NCI-H2081 treated with DMSO at 0.1 percent for 48 hours (cell line): ENCODE measurements around the gene ARAP3.

ENCODE experiments used
- DNase-seq: peaks from one replicate; lab custom pipeline; 2025; lab: John Stamatoyannopoulos, UW

ARAP3 gene

GRCh38 chr5:141672071-141672840 lies 9.8 kb downstream of the ARAP3 start:
- DNase-seq, result no peak

GRCh38 chr5:141669520-141669919 lies 12.5 kb downstream of the ARAP3 start:
- no peak for DNase-seq

- no peak for DNase-seq
These were observed 13.3 kb downstream of the ARAP3 start for GRCh38 chr5:141668601-141669265.

GRCh38 chr5:141665995-141666940 lies 15.8 kb downstream of the ARAP3 start:
- DNase-seq, result no peak

DNA sequence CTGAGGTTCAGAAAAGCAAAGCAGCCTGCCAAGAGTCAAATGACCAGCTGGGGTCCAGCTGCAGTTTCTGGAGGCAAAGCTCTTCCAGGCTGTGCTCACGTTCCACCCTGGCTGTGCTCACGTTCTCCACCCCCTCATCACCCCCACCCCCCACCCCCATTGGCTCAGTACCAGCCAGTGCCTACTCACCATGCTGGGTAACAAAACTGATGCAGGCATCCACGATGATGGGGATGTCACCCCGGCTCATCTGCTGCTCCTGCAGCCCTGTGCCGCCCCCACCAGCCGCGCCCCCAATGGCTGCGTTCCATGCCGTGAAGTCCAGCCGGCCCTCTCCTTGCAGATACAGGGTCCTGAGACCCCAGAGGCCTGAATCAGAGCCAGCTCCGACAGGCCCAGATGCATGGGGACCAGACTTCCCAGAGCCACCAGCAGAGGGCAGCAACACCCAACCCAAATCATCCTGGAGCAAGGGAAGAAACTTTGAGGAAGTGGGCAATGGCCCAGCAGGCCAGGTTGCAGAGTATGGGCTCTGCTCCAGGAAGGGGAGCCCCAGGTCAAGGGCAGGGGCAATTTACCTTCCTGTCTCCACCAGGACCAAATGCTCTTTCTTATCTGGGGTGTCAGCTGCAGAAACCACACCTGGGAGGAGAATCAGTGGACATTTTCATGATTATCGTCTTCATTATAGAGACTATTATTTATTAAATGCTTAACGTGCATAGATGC lies 17.1 kb downstream of the ARAP3 start:
- DNase-seq, result no peak

DNA sequence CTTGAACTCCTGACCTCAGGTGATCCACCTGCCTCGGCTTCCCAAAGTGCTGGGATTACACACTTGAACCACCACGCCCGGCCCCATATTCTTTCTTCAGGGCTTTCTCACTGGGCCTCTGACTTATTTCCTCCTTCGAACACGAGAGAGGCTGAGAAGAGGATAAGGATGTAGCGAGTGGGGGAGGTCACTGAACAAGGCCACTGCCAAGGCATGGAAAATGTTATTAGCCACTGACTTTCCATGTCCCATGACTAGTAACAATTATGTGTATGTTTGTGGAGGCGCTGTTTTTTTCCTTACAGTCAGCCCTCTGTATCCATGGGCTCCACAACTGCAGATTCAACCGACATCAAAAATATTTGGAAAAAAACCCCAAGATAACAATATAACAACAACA lies 18.5 kb downstream of the ARAP3 start:
- no peak for DNase-seq

DNA sequence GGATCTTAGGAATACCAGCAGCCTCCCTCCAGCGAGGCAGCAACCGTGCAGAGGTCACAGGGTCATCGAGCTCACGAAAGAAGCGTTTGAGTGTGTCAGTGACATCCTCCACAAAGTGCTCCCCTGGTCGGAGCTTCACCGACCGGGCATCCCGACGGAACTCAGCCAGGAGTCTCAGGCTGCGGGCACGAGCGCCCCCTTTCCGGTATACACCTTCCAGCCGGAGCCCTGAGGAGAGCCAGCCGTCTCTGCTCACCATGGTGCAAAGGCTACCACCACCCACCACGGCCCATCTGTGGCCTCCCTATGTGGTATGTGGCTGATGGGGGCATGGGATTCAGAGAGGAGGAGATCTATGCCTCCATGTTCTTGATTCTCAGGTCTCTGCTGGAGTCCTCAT lies 20.0 kb downstream of the ARAP3 start:
- DNase-seq, result no peak

- no peak for DNase-seq
These were observed 24.0 kb downstream of the ARAP3 start for GRCh38 chr5:141657937-141658545.

DNA sequence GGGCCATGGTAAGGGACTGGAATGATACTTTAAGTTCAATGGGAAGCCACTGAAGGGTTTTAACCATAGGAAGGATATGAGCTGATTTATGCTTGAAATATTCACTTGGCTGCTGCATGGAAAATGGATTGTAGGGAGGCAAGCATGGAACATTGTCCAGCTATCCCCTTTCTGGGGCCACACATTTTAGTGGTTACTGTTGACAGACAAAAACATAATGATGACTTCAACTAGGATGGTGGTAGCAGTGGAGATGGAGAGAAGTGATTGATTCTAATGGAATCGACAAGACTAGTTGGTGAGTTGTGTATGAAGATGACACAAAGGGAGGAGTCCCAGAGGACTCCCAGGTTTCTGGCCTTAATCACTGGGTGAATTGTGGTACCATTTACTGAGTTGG lies 24.6 kb downstream of the ARAP3 start:
- DNase-seq, result no peak

GRCh38 chr5:141656396-141656795 lies 25.6 kb downstream of the ARAP3 start:
- DNase-seq, result no peak

- DNase-seq, result no peak
These were observed 27.0 kb downstream of the ARAP3 start for GRCh38 chr5:141655020-141655419.

DNA sequence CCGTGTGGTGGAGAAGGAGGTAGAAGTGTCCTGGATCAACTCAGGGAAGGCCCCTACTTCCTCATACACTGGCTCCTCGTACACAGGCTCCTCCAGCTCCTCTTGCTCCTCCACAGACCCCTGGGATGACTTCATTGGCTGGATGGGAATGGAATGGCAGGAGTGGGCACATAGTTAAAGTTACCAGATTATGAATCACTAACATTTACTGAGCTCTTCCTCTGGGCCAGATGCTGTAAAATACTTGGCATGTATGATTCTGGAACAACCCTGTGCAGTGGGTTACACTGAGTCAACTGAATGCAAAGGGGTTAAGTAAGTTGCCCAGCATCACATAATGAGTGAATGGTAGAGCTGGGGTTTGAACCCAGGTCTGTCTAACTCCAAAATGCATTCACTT lies 27.7 kb downstream of the ARAP3 start:
- no peak for DNase-seq

GRCh38 chr5:141651728-141652105 lies 30.3 kb downstream of the ARAP3 start:
- no peak for DNase-seq

GRCh38 chr5:141650851-141651727 lies 30.9 kb downstream of the ARAP3 start, which contains the start of gene FCHSD1:
TSS of gene FCHSD1 (minus strand) at chr5:141651418. CDS start at chr5:141651368, 50 bp downstream.
- DNase-seq, result no peak

DNA sequence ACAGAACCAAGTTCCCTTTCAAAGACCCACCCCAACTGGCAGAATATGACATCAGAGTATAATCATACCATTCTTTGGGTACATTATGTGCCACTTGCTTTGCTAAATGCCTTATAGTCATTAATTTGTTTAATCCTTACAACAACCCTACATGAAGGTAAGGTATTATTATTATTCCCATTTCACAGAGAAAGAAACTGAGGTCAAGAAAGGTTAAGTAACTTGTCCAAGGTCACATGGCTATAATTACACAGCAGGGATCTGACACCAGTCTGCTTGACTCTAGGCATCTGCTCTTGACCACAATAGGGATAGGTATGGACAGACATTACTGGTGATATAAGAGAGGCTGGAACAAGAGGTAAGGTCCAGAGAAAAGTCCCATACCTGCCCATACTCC lies 32.1 kb downstream of the ARAP3 start:
- no peak for DNase-seq

GRCh38 chr5:141649056-141649688 lies 32.9 kb downstream of the ARAP3 start:
- DNase-seq, result no peak

DNA sequence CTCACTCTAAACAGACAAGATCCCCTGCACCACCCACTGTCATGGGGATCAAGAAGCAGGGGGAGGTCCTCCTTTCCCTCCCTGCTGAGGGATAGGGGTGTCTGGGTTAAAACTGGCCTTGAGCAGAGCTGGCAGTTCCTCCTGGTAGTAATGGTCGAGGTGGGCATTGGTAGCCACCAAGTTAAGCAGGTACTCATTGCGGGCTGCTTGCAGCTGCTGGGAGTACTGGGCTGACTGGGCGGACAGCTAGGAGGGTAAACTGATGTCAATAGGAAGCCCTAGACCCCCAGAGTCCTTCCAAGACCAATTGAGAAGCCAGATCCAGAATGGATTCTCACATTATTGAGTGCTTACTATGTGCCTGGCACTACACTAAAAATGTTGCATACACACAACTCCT lies 34.2 kb downstream of the ARAP3 start:
- DNase-seq, result no peak

DNA sequence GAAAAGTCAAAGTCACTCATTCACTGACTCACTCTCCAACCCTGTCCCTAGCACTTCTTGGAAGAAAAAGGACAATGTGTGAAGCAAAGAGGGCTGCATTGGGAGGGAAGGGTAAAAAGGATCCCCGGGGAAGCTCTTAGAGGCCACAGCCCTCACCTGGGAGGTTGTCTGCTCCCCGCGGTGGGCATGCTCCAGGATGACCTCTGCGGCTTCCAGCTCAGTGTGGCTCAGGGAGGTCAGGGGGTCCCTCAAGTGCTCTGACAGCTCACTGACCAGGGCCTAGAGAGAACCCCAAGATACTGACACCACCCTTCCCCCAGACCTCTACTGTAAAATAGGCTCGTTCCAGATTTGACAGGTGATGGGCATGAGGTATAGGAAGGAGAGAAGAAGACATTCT lies 34.8 kb downstream of the ARAP3 start:
- DNase-seq, result no peak

DNA sequence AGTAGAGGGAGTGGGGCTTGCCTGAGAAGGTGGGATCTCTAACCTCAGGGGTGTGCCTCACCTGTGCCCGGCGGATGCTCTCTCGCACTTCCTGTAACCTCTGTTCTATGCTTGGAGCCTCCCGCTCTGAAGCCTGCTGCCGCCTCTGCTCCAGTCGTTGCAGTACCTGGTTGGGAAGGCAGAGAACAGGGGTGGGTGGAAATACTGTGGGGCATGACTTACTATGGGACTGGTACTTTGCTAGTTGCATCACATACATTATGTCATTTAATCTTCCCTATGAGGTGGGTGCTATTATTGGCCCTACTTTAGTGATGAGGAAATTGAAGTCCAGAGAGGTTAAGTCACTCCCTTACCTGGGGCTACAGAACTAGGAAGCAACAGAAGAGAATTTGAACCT lies 36.0 kb downstream of the ARAP3 start:
- DNase-seq, result no peak
